NT2/D1 (cell line): ENCODE measurements around the gene ZNF287.

Experiments
- DNase-seq: peaks from one replicate; pipeline ENCODE4 v3.0.0-alpha.2; 2011; ENCODE audit warnings: low read depth, low spot score
- H3K27me3 ChIP-seq: 2 replicates; pipeline ENCODE4 v1.6.0; 2011; ENCODE audit warnings: mild to moderate bottlenecking; ENCODE audit not compliant: insufficient read length, insufficient read depth
- H3K36me3 ChIP-seq: 2 replicates; pipeline ENCODE4 v1.6.1; 2011; ENCODE audit warnings: mild to moderate bottlenecking, low read length, mixed read lengths; ENCODE audit not compliant: insufficient read depth, insufficient read length
- H3K4me1 ChIP-seq: 2 replicates; pipeline ENCODE4 v1.5.1; 2011; ENCODE audit not compliant: insufficient read depth, insufficient read length
- H3K4me3 ChIP-seq: 2 replicates; pipeline ENCODE4 v1.5.1; 2011; ENCODE audit warnings: low read depth; ENCODE audit not compliant: insufficient read length
- H3K9ac ChIP-seq: 2 replicates; pipeline ENCODE4 v1.6.0; 2011; ENCODE audit warnings: low read depth; ENCODE audit not compliant: insufficient read length
- H3K9me3 ChIP-seq: 2 replicates; pipeline ENCODE4 v1.5.1; 2011; ENCODE audit warnings: mild to moderate bottlenecking, low read length; ENCODE audit not compliant: insufficient read depth
- SUZ12 ChIP-seq: IDR thresholded peaks from 2 replicates; pipeline ENCODE4 v1.6.1; 2011; ENCODE audit not compliant: insufficient read length, insufficient read depth; ENCODE audit errors: extremely low read depth
- YY1 ChIP-seq: IDR thresholded peaks from 2 replicates; pipeline ENCODE4 v1.6.1; 2011; ENCODE audit not compliant: insufficient read length, insufficient read depth
- ZNF274 ChIP-seq: IDR thresholded peaks from 2 replicates; pipeline ENCODE4 v1.6.1; 2011; ENCODE audit warnings: mild to moderate bottlenecking, low read depth, low read length

Gene ZNF287

DNA sequence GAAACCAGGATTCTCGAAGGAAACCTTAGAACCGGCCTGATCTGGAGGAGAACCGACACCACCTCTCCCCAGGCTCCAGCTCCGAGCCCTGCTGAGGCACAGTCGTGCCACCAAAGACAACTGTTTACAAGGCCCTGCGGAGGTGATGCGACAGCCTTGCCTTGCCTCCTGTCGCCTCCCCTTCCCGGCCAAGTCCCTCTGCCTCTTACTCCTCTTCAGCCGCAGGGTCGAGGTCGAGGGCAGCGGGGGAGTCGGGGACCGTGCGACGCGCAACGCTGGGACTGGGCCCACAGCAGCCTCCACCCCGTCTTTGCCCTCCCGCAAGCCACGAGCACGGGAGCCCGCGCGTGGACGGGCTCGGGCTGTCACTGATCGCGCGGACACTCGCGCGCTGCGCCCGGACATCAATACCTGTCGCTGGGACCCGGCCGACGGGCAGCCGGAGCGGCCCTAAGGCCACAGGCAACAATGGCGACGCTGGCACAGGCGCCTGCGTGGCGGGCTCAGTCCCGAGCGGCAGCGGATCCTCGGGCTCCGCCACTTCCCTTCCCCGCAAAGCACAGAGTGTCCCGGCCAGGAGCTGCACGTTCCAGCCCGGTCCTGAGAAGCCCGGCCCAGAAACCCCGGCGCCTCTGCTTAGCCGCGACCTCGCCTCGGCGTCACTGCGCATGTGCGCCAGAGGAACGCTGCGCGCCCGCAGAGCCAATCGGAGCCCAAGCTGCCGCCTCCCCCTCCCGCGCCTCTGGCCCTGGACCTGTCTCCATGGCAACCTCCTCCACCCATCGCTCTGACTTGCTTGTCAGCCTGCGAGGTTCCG lies at the start of gene ZNF287:
TSS of gene ZNF287 (minus strand) at position 664 of the 817 bp plus-strand sequence. CDS start 1,473 bp downstream, outside the sequence.
- DNase-seq, result peak; percentile 66
- TF ChIP-seq YY1 (no peak), SUZ12 (no peak), ZNF274 (no peak)
- Histone ChIP-seq H3K36me3 (peaks cover 8% of the 10 kb centered on the region), H3K9ac (peak within 1 kb of the TSS; percentile 80), H3K27me3 (peaks cover 35% of the 10 kb centered on the region), H3K4me1 (no peaks in the 10 kb centered on the region), H3K4me3 (peak within 1 kb of the TSS; percentile 77), H3K9me3 (no peaks in the 10 kb centered on the region)

GRCh38 chr17:16617481-16618060 lies 48.6 kb upstream of the ZNF287 start:
- Histone ChIP-seq H3K4me3 (no peak overlapping the region), H3K9me3 (peaks cover 56% of the 10 kb centered on the region), H3K9ac (no peak overlapping the region), H3K27me3 (no peaks in the 10 kb centered on the region), H3K36me3 (no peaks in the 10 kb centered on the region), H3K4me1 (no peaks in the 10 kb centered on the region)
- TF ChIP-seq SUZ12 (no peak), ZNF274 (no peak), YY1 (no peak)
- DNase-seq, result no peak

DNA sequence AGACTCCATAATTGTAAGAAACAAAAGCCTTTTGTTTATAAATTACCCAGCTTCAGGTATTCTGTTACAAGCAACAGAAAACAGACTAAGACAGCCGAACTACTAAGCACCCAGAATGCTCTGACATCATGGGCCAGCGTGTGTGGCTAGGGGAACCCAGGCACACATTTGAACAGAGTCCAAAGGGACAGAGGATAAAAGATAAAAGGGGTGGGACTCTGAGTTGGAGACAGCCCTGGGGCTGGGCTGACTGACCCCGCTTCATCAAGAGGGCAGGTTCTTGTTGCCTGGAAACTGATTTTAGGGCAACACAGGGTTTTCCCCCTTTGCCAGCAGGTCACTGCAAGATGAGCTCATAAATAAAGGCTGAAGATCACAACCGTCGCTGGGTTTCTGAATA lies 30.5 kb upstream of the ZNF287 start:
- Histone ChIP-seq H3K4me3 (no peak overlapping the region), H3K9ac (no peak overlapping the region), H3K36me3 (no peaks in the 10 kb centered on the region), H3K27me3 (no peaks in the 10 kb centered on the region), H3K9me3 (no peaks in the 10 kb centered on the region; the same call in 1 of the 2 replicates), H3K4me1 (no peaks in the 10 kb centered on the region)
- TF ChIP-seq SUZ12 (no peak), YY1 (no peak), ZNF274 (no peak)
- no peak for DNase-seq

- no peaks in the 10 kb centered on the region for H3K36me3 ChIP-seq
- no peak for TF ChIP-seq SUZ12
- no peak for TF ChIP-seq ZNF274
- TF ChIP-seq YY1, result no peak
- 0 out of 2 replicates have a peak, but pooled peaks cover 3% of the 10 kb centered on the region for H3K9me3 ChIP-seq
- peaks cover 6% of the 10 kb centered on the region for H3K27me3 ChIP-seq
- DNase-seq, result no peak
- H3K9ac ChIP-seq, result no peak overlapping the region
- H3K4me3 ChIP-seq, result no peak overlapping the region
- no peaks in the 10 kb centered on the region for H3K4me1 ChIP-seq
Observed at GRCh38 chr17:16593356-16594102, 24.5 kb upstream of the ZNF287 start.

- H3K9ac ChIP-seq, result peak overlapping the region; percentile 70
- peaks cover 15% of the 10 kb centered on the region for H3K27me3 ChIP-seq
- 0 out of 2 replicates have a peak, but pooled peaks cover 3% of the 10 kb centered on the region for H3K9me3 ChIP-seq
- H3K4me1 ChIP-seq, result no peaks in the 10 kb centered on the region
- TF ChIP-seq YY1, result no peak
- TF ChIP-seq ZNF274, result no peak
- TF ChIP-seq SUZ12, result no peak
- no peaks in the 10 kb centered on the region for H3K36me3 ChIP-seq
- peak; percentile 63 for DNase-seq
- peak overlapping the region; percentile 73 for H3K4me3 ChIP-seq
Observed at GRCh38 chr17:16589097-16589969, 20.3 kb upstream of the ZNF287 start.

DNA sequence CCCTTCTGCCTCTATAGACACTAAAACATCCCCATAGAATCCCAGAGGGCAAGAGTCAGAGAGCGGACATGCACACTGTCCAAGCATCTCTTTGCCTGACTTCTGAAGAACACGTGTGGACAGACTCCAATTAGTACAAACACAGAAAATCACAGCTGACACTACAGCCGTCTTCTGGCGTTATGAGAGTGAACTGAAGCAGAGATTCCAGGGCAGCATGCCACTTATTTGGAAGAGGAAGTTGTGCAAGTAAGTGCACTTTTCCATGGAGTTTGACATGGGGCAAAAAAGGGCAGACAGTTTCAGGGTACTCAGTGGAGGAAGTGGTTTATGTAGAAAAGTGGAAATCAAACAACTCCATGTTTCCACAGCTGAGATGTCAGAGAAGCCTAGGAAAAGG lies 16.8 kb upstream of the ZNF287 start:
- no peak for DNase-seq
- H3K9me3 ChIP-seq, result 0 out of 2 replicates have a peak, but pooled peaks cover 3% of the 10 kb centered on the region
- TF ChIP-seq SUZ12, result no peak
- no peak for TF ChIP-seq ZNF274
- no peak for TF ChIP-seq YY1

More for the DNA sequence above, 16.8 kb upstream of the ZNF287 start:
- Histone ChIP-seq H3K4me1 (no peaks in the 10 kb centered on the region), H3K9ac (no peak overlapping the region), H3K4me3 (no peak overlapping the region), H3K36me3 (no peaks in the 10 kb centered on the region), H3K27me3 (peaks cover 15% of the 10 kb centered on the region)
